IPS-NIHi11 (cell line): ENCODE data around the gene C10orf71.

Experiments used
- DNase-seq: peaks from one replicate; pipeline ENCODE4 v3.0.0; 2012; ENCODE audit warnings: mixed read lengths, low spot score

The C10orf71 gene

GRCh38 chr10:49338604-49339003, 39.6 kb downstream of the C10orf71 start:
- DNase-seq: no peak

- no peak for DNase-seq
These were observed 45.9 kb downstream of the C10orf71 start for GRCh38 chr10:49344840-49345239.

GRCh38 chr10:49347342-49347741, 48.4 kb downstream of the C10orf71 start:
- no peak for DNase-seq

GRCh38 chr10:49347827-49348226, 48.9 kb downstream of the C10orf71 start:
- no peak for DNase-seq

- no peak for DNase-seq
These were observed 49.6 kb downstream of the C10orf71 start for GRCh38 chr10:49348593-49348992.

- no peak for DNase-seq
These were observed 50.4 kb downstream of the C10orf71 start for GRCh38 chr10:49349390-49349789.

GRCh38 chr10:49350138-49350537, 51.2 kb downstream of the C10orf71 start:
- no peak for DNase-seq

GRCh38 chr10:49350846-49351532, 52.0 kb downstream of the C10orf71 start:
- no peak for DNase-seq

GRCh38 chr10:49351669-49352068, 52.7 kb downstream of the C10orf71 start:
- no peak for DNase-seq

- DNase-seq: no peak
These were observed 53.4 kb downstream of the C10orf71 start for GRCh38 chr10:49352323-49352722.

- DNase-seq: no peak
These were observed 54.3 kb downstream of the C10orf71 start for GRCh38 chr10:49353026-49353894.

- no peak for DNase-seq
These were observed 55.1 kb downstream of the C10orf71 start for GRCh38 chr10:49353895-49354566.

- DNase-seq: no peak
These were observed 55.6 kb downstream of the C10orf71 start for GRCh38 chr10:49354593-49354992.

- DNase-seq: no peak
These were observed 56.3 kb downstream of the C10orf71 start for GRCh38 chr10:49355221-49355620.

GRCh38 chr10:49356181-49356580, 57.2 kb downstream of the C10orf71 start:
- DNase-seq: no peak

- DNase-seq: no peak
These were observed 58.0 kb downstream of the C10orf71 start for GRCh38 chr10:49356944-49357343.

- DNase-seq: no peak
These were observed 58.9 kb downstream of the C10orf71 start for GRCh38 chr10:49357910-49358309.

- DNase-seq: peak; percentile 52
These were observed 60.6 kb downstream of the C10orf71 start for GRCh38 chr10:49359349-49360270.

GRCh38 chr10:49360271-49361177, 61.6 kb downstream of the C10orf71 start:
- peak; percentile 42 for DNase-seq

- no peak for DNase-seq
These were observed 62.2 kb downstream of the C10orf71 start for GRCh38 chr10:49361178-49361554.
